ENCODE measurements around the gene PCDH9.

The PCDH9 gene

DNA sequence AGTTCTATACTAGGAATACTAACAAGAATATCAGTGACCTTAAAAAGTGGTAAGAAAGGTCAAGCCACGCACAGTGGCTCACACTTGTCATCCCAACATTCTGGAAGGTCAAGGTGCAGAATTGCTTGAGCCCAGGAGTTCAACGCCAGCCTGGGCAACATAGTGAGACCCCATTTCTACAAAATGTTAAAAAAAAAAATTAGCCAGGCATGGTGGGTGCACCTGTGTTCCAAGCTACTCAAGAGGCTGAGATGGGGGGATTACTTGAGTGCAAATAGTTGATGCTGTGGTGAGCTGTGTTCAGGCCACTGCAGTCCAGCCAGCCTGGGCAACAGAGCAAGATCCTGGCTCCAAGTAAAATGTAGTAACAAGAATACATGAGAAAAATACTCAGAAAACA is 61.8 kb downstream of the PCDH9 start:
- TF ChIP-seq, protein P1, sequence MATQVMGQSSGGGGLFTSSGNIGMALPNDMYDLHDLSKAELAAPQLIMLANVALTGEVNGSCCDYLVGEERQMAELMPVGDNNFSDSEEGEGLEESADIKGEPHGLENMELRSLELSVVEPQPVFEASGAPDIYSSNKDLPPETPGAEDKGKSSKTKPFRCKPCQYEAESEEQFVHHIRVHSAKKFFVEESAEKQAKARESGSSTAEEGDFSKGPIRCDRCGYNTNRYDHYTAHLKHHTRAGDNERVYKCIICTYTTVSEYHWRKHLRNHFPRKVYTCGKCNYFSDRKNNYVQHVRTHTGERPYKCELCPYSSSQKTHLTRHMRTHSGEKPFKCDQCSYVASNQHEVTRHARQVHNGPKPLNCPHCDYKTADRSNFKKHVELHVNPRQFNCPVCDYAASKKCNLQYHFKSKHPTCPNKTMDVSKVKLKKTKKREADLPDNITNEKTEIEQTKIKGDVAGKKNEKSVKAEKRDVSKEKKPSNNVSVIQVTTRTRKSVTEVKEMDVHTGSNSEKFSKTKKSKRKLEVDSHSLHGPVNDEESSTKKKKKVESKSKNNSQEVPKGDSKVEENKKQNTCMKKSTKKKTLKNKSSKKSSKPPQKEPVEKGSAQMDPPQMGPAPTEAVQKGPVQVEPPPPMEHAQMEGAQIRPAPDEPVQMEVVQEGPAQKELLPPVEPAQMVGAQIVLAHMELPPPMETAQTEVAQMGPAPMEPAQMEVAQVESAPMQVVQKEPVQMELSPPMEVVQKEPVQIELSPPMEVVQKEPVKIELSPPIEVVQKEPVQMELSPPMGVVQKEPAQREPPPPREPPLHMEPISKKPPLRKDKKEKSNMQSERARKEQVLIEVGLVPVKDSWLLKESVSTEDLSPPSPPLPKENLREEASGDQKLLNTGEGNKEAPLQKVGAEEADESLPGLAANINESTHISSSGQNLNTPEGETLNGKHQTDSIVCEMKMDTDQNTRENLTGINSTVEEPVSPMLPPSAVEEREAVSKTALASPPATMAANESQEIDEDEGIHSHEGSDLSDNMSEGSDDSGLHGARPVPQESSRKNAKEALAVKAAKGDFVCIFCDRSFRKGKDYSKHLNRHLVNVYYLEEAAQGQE (IDR thresholded peaks at IDR 0.05; ENCODE audit: insufficient read depth in 1 of 2, low read depth in 2 of 2, low read length in 2 of 2) = no peak
- TF ChIP-seq TAF1 (IDR thresholded peaks at IDR 0.05; ENCODE audit: borderline replicate concordance, insufficient read depth, low read length) (no peak), POLR2AphosphoS5 (IDR thresholded peaks at IDR 0.05; ENCODE audit: low read depth, low read length) (no peak), FOXP2 (optimal IDR thresholded peaks at IDR 0.05; ENCODE audit: borderline replicate concordance, extremely low read depth, extremely low read length, insufficient read depth) (no peak), SIN3A (IDR thresholded peaks at IDR 0.05; ENCODE audit: borderline replicate concordance, insufficient read depth, low read length) (no peak)

DNA sequence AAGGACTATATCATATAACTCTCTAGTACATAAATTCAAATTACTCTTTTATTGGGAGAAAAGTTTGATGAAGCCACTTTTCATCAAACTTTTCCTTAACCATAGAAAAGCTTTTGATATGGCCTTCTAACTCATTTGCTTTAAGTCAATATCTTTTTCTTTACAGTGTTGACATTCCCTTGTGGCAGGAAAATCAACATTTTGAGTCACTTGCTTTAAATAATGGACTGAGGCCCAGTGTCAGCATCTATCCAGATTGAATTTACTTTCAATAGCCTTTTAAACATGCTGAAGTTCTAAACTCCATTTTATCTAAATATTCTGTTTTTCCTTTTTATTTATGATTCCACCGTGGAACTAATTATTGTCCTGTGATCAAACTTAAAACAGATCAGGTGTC is 62.7 kb downstream of the PCDH9 start:
- TF ChIP-seq, protein P1 (IDR thresholded peaks at IDR 0.05; ENCODE audit: insufficient read depth in 1 of 2, low read depth in 2 of 2, low read length in 2 of 2) = no peak
- no peak for TF ChIP-seq POLR2AphosphoS5 (IDR thresholded peaks at IDR 0.05; ENCODE audit: low read depth, low read length)
- no peak for TF ChIP-seq TAF1 (IDR thresholded peaks at IDR 0.05; ENCODE audit: borderline replicate concordance, insufficient read depth, low read length)
- TF ChIP-seq FOXP2 (optimal IDR thresholded peaks at IDR 0.05; ENCODE audit: borderline replicate concordance, extremely low read depth, extremely low read length, insufficient read depth) = no peak
- TF ChIP-seq SIN3A (IDR thresholded peaks at IDR 0.05; ENCODE audit: borderline replicate concordance, insufficient read depth, low read length) = no peak

DNA sequence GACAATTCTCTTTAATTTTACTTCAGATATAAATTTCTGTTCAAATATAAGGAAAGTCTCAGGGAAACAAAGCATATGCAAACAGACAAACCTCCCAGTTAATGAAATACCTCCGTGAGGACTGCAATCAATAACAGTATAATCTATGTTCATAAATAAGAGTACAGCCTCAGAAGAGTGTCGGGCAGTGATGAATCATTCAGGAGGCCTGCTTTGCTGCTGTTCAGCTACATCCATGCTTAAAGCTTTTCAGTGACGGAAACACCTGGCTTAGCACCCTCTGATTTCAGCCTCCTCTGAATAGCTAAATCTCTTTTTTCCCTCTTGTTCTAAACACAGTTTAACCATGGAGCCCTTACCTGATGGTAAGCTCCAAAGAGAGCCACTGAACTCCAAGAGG is 69.0 kb downstream of the PCDH9 start:
- TF ChIP-seq FOXP2 (optimal IDR thresholded peaks at IDR 0.05; ENCODE audit: borderline replicate concordance, extremely low read depth, extremely low read length, insufficient read depth) = no peak
- TF ChIP-seq, protein P1 (IDR thresholded peaks at IDR 0.05; ENCODE audit: insufficient read depth in 1 of 2, low read depth in 2 of 2, low read length in 2 of 2) = no peak

DNA sequence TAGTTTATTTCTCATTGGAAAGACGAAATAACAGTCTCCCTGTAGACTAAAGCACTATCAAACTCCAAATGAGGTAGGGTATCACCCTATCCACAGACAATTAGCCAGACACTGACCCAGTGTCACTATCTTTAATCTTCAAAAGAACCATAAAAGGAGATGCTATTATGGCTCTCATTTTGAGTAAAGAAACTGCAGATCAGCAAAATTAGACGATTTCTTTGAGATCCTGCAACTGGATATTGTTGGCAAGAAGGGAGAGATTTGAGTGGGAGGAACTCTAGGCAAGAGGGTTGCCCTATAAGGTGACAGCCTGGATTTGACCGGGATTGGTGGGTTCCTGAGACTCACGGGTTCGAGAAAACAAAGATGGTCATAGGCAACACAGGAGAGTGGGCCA is 71.2 kb downstream of the PCDH9 start:
- TF ChIP-seq SIN3A (IDR thresholded peaks at IDR 0.05; ENCODE audit: borderline replicate concordance, insufficient read depth, low read length) = no peak
- TF ChIP-seq POLR2AphosphoS5 (IDR thresholded peaks at IDR 0.05; ENCODE audit: low read depth, low read length) = no peak
- no peak for TF ChIP-seq FOXP2 (optimal IDR thresholded peaks at IDR 0.05; ENCODE audit: borderline replicate concordance, extremely low read depth, extremely low read length, insufficient read depth)

DNA sequence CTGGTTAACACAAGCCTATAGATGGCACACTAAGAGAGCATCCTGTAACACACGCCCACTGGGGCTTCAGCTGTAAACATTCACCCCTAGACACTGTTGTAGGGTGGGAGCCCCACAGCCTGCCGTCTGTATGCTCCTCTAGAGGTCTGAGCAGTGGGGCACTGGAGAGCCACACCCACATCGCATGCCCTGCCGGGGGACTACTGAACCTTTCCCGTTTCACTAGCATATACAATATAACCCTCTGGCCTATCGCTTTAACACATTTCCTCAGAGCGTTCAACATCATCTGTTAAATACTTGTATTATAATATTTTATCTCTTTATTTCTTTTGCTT is 73.4 kb downstream of the PCDH9 start:
- TF ChIP-seq SIN3A (IDR thresholded peaks at IDR 0.05; ENCODE audit: borderline replicate concordance, insufficient read depth, low read length) (no peak), FOXP2 (optimal IDR thresholded peaks at IDR 0.05; ENCODE audit: borderline replicate concordance, extremely low read depth, extremely low read length, insufficient read depth) (no peak), POLR2AphosphoS5 (IDR thresholded peaks at IDR 0.05; ENCODE audit: low read depth, low read length) (no peak), TAF1 (IDR thresholded peaks at IDR 0.05; ENCODE audit: borderline replicate concordance, insufficient read depth, low read length) (no peak)
- TF ChIP-seq, protein P1 (IDR thresholded peaks at IDR 0.05; ENCODE audit: insufficient read depth in 1 of 2, low read depth in 2 of 2, low read length in 2 of 2) = no peak
